Thyroid gland (tissue), 4 donors: Measurements from ENCODE around the gene ATP10B. TPM values are rescaled to one million over a fixed set of nuclear protein-coding genes. Genes with fewer than 3 reads are reported as not detected.

Source experiments
- DNase-seq, 2 donors: peaks; one replicate each; pipeline ENCODE4 v3.0.0-alpha.2; 2019
- H3K27ac ChIP-seq, 3 donors: fragments of 200-600 bp; sonication (generic); 1 replicate in 2 of 3; 2 replicates in 1 of 3; pipeline ENCODE4 v1.5.1; 2016 to 2019; ENCODE audit warnings: mild to moderate bottlenecking in 1 of 3, moderate library complexity in 1 of 3
- H3K27me3 ChIP-seq: fragments of 200-600 bp; sonication (generic); one replicate; pipeline ENCODE4 v1.5.1; 2019
- H3K36me3 ChIP-seq, 2 donors: fragments of 200-600 bp; sonication (generic); one replicate each; pipeline ENCODE4 v1.5.1; 2016 to 2019
- H3K4me1 ChIP-seq, 2 donors: fragments of 200-600 bp; sonication (generic); one replicate each; pipeline ENCODE4 v1.5.1; 2017 to 2019
- H3K4me3 ChIP-seq, 3 donors: fragments of 200-600 bp; sonication (generic); replicated peaks in 1 of 3; 1 replicate in 2 of 3; 2 replicates in 1 of 3; pipeline ENCODE4 v1.5.1; 2016; ENCODE audit warnings: mild to moderate bottlenecking in 1 of 3
- H3K9me3 ChIP-seq: fragments of 200-600 bp; sonication (generic); one replicate; pipeline ENCODE4 v1.5.1; 2017
- CTCF ChIP-seq, 6 experiments: fragments of 200-600 bp in 3 of 6; fragments of 450-650 bp in 3 of 6; sonication (generic) in 3 of 6; IDR thresholded peaks; one replicate each; pipeline ENCODE4 v1.5.1; 2016 to 2019; ENCODE audit warnings: antibody characterized with exemption in 6 of 6, mild to moderate bottlenecking in 2 of 6, inconsistent platforms in 1 of 6, moderate library complexity in 1 of 6
- POLR2A ChIP-seq, 2 donors: fragments of 450-650 bp; IDR thresholded peaks; one replicate each; pipeline ENCODE4 v1.6.1; 2017; ENCODE audit warnings: antibody characterized with exemption in 2 of 2, mild to moderate bottlenecking in 2 of 2, moderate library complexity in 1 of 2
- WGBS, 2 donors: methylation state at CpG; one replicate each; pipeline ENCODE4 v1.1.5; 2017; 5-methylcytosine and 5-hydroxymethylcytosine counted together
- intact Hi-C: fragments of 100-400 bp; cut with DNase I; formaldehyde crosslinking; loops from one replicate; pipeline ENCODE4 v1.15.1; 2023
- total RNA-seq, 4 donors: library from RNA; depleted of rRNA; stranded (reverse); fragments of >200 nt; gene quantifications; one replicate each; pipeline ENCODE4 v1.2.3, GENCODE V29; 2016

The ATP10B gene
- total RNA-seq, 4 donors from 2014 or later, result 0.13 to 0.42 (median 0.15) TPM; not detected in 1

- H3K4me1 ChIP-seq, result no peaks in the 10 kb centered on the region
- H3K27me3 ChIP-seq, result no peaks in the 10 kb centered on the region
- 92 to 93% methylated on average over 3 of the region's 3 CpGs for WGBS, 2 donors
- no peaks in the 10 kb centered on the region for H3K9me3 ChIP-seq
- no peak for DNase-seq
- H3K27ac ChIP-seq, result no peak overlapping the region
- H3K4me3 ChIP-seq, result no peak overlapping the region
- intact Hi-C loops, result no loop called here
- TF ChIP-seq CTCF (IDR thresholded peaks at IDR 0.05) (no peak), POLR2A (IDR thresholded peaks at IDR 0.05) (no peak)
- no peaks in the 10 kb centered on the region for H3K36me3 ChIP-seq
Measured at GRCh38 chr5:160702934-160703333, 149.1 kb downstream of the ATP10B start.

- no peaks in the 10 kb centered on the region for H3K36me3 ChIP-seq
- no peak for DNase-seq
- no peaks in the 10 kb centered on the region for H3K27me3 ChIP-seq
- H3K27ac ChIP-seq, result no peak overlapping the region
- 84 to 90% methylated on average over 2 of the region's 2 CpGs for WGBS, 2 donors
- intact Hi-C loops, result no loop called here
- H3K9me3 ChIP-seq, result no peaks in the 10 kb centered on the region
- H3K4me1 ChIP-seq, result no peaks in the 10 kb centered on the region
- H3K4me3 ChIP-seq, result no peak overlapping the region
- TF ChIP-seq CTCF (IDR thresholded peaks at IDR 0.05) (no peak), POLR2A (IDR thresholded peaks at IDR 0.05) (no peak)
Measured at GRCh38 chr5:160702311-160702803, 149.7 kb downstream of the ATP10B start.

- no peak for TF ChIP-seq POLR2A (IDR thresholded peaks at IDR 0.05)
- no peak for TF ChIP-seq CTCF (IDR thresholded peaks at IDR 0.05)
- DNase-seq, result no peak
- no peaks in the 10 kb centered on the region for H3K9me3 ChIP-seq
- no peak overlapping the region for H3K4me3 ChIP-seq
- H3K27ac ChIP-seq, result no peak overlapping the region
- no peaks in the 10 kb centered on the region for H3K27me3 ChIP-seq
- H3K36me3 ChIP-seq, result no peaks in the 10 kb centered on the region
- H3K4me1 ChIP-seq, result no peaks in the 10 kb centered on the region
- intact Hi-C loops, result no loop called here
Measured at GRCh38 chr5:160701403-160701802, 150.6 kb downstream of the ATP10B start.

- Histone ChIP-seq H3K4me3 (no peak overlapping the region), H3K27ac (no peak overlapping the region), H3K4me1 (no peaks in the 10 kb centered on the region), H3K36me3 (no peaks in the 10 kb centered on the region), H3K9me3 (no peaks in the 10 kb centered on the region), H3K27me3 (no peaks in the 10 kb centered on the region)
- 29 to 37% methylated on average over 1 of the region's 1 CpG for WGBS, 2 donors
- intact Hi-C loops, result no loop called here
- TF ChIP-seq CTCF (IDR thresholded peaks at IDR 0.05) (no peak), POLR2A (IDR thresholded peaks at IDR 0.05) (no peak)
- no peak for DNase-seq
Measured at GRCh38 chr5:160699301-160699700, 152.7 kb downstream of the ATP10B start.

- H3K27me3 ChIP-seq, result no peaks in the 10 kb centered on the region
- H3K9me3 ChIP-seq, result no peaks in the 10 kb centered on the region
- 87 to 92% methylated on average over 3 of the region's 3 CpGs for WGBS, 2 donors
- no peaks in the 10 kb centered on the region for H3K36me3 ChIP-seq
- H3K4me1 ChIP-seq, result no peaks in the 10 kb centered on the region
- no peak overlapping the region for H3K27ac ChIP-seq
- no peak for TF ChIP-seq CTCF (IDR thresholded peaks at IDR 0.05)
- no peak for TF ChIP-seq POLR2A (IDR thresholded peaks at IDR 0.05)
- intact Hi-C loops, result no loop called here
- no peak overlapping the region for H3K4me3 ChIP-seq
- no peak for DNase-seq
Measured at GRCh38 chr5:160697281-160697680, 154.7 kb downstream of the ATP10B start.
